KMS-11 (cell line): ENCODE data around the gene SMIM5.
A peak's percentile ranks its signal among the peaks of the same experiment; 100 is the strongest.

ENCODE experiments used
- H2AFZ ChIP-seq: fragments of 200-600 bp; sonication (generic); 2 replicates; pipeline ENCODE4 v1.6.1; 2016; ENCODE audit warnings: antibody characterized with exemption, mixed run types, low read depth
- H3K27ac ChIP-seq: fragments of 200-600 bp; sonication (generic); 2 replicates; pipeline ENCODE4 v1.6.1; 2016; ENCODE audit warnings: mild to moderate bottlenecking, mixed run types
- H3K27me3 ChIP-seq: fragments of 200-600 bp; sonication (generic); 2 replicates; pipeline ENCODE4 v1.6.1; 2017; ENCODE audit warnings: mild to moderate bottlenecking, low read depth, mixed run types, moderate library complexity; ENCODE audit not compliant: insufficient read depth
- H3K36me3 ChIP-seq: fragments of 200-600 bp; sonication (generic); 2 replicates; pipeline ENCODE4 v1.6.1; 2017; ENCODE audit warnings: mild to moderate bottlenecking, mixed run types; ENCODE audit not compliant: insufficient read depth
- H3K4me1 ChIP-seq: fragments of 200-600 bp; sonication (generic); 2 replicates; pipeline ENCODE4 v1.6.1; 2016; ENCODE audit warnings: mild to moderate bottlenecking, low read depth, mixed run types; ENCODE audit not compliant: poor library complexity, severe bottlenecking
- H3K4me2 ChIP-seq: fragments of 200-600 bp; sonication (generic); 2 replicates; pipeline ENCODE4 v1.7.0; 2016; ENCODE audit warnings: mild to moderate bottlenecking, mixed run types
- H3K4me3 ChIP-seq: fragments of 200-600 bp; sonication (generic); IDR thresholded peaks from 2 replicates; pipeline ENCODE4 v1.6.1; 2017; ENCODE audit warnings: low read depth, low read length, mixed read lengths; ENCODE audit not compliant: insufficient read depth
- H3K79me2 ChIP-seq: fragments of 200-600 bp; sonication (generic); 2 replicates; pipeline ENCODE4 v1.6.1; 2016; ENCODE audit warnings: low read depth, mixed run types; ENCODE audit not compliant: insufficient read depth
- H3K9ac ChIP-seq: fragments of 200-600 bp; sonication (generic); 2 replicates; pipeline ENCODE4 v1.6.1; 2016; ENCODE audit warnings: mild to moderate bottlenecking, mixed run types
- H4K20me1 ChIP-seq: fragments of 200-600 bp; sonication (generic); 2 replicates; pipeline ENCODE4 v1.6.1; 2016; ENCODE audit warnings: mild to moderate bottlenecking, mixed run types; ENCODE audit not compliant: insufficient read depth
- CTCF ChIP-seq: fragments of 200-600 bp; sonication (generic); conservative IDR thresholded peaks from 2 replicates; pipeline ENCODE4 v1.6.1; 2017; ENCODE audit warnings: low read depth, mild to moderate bottlenecking, antibody characterized with exemption, low read length, moderate library complexity, mixed read lengths

Gene SMIM5

GRCh38 chr17:75589012-75589918, 44.0 kb upstream of the SMIM5 start:
- peak; percentile 30; the same call in 1 of the 2 replicates for TF ChIP-seq CTCF
- Histone ChIP-seq H3K4me1 (no peaks in the 10 kb centered on the region), H3K9ac (no peak overlapping the region), H3K27ac (no peak overlapping the region), H3K36me3 (no peaks in the 10 kb centered on the region), H3K79me2 (no peaks in the 10 kb centered on the region), H4K20me1 (no peaks in the 10 kb centered on the region), H2AFZ (peak overlapping the region; percentile 73; the same call in 1 of the 2 replicates), H3K4me2 (peak overlapping the region; percentile 54), H3K4me3 (no peak overlapping the region), H3K27me3 (peaks cover 48% of the 10 kb centered on the region; the same call in 1 of the 2 replicates)

- peak overlapping the region; percentile 73; the same call in 1 of the 2 replicates for H2AFZ ChIP-seq
- no peak overlapping the region; the same call in 1 of the 2 replicates for H3K4me2 ChIP-seq
- H3K9ac ChIP-seq, result no peak overlapping the region
- H3K36me3 ChIP-seq, result no peaks in the 10 kb centered on the region
- H3K4me3 ChIP-seq, result no peak overlapping the region
- H3K27me3 ChIP-seq, result peaks cover 54% of the 10 kb centered on the region; the same call in 1 of the 2 replicates
- no peak overlapping the region for H3K27ac ChIP-seq
- H4K20me1 ChIP-seq, result no peaks in the 10 kb centered on the region
- TF ChIP-seq CTCF, result no peak
- no peaks in the 10 kb centered on the region for H3K4me1 ChIP-seq
- H3K79me2 ChIP-seq, result no peaks in the 10 kb centered on the region
Measured at GRCh38 chr17:75589919-75590303, 43.3 kb upstream of the SMIM5 start.

- Histone ChIP-seq H4K20me1 (no peaks in the 10 kb centered on the region), H3K27me3 (peaks cover 58% of the 10 kb centered on the region; the same call in 1 of the 2 replicates), H3K36me3 (no peaks in the 10 kb centered on the region), H3K4me3 (no peak overlapping the region), H3K27ac (no peak overlapping the region), H3K9ac (no peak overlapping the region), H3K79me2 (no peaks in the 10 kb centered on the region), H3K4me1 (no peaks in the 10 kb centered on the region), H3K4me2 (no peak overlapping the region), H2AFZ (no peak overlapping the region)
- no peak for TF ChIP-seq CTCF
Measured at GRCh38 chr17:75590314-75590761, 42.9 kb upstream of the SMIM5 start.

GRCh38 chr17:75590849-75591721, 42.1 kb upstream of the SMIM5 start:
- Histone ChIP-seq H3K4me1 (no peaks in the 10 kb centered on the region), H3K36me3 (no peaks in the 10 kb centered on the region), H3K9ac (no peak overlapping the region), H3K4me3 (no peak overlapping the region), H3K27me3 (peaks cover 63% of the 10 kb centered on the region; the same call in 1 of the 2 replicates), H4K20me1 (no peaks in the 10 kb centered on the region), H3K27ac (no peak overlapping the region), H3K4me2 (no peak overlapping the region), H3K79me2 (no peaks in the 10 kb centered on the region), H2AFZ (no peak overlapping the region)
- TF ChIP-seq CTCF, result no peak
